HuH-7 (cell line): ENCODE data around the gene SDK1.

Source experiments
- DNase-seq: peaks from one replicate; pipeline ENCODE4 v3.0.0; 2011; ENCODE audit warnings: low spot score

SDK1 gene

DNA sequence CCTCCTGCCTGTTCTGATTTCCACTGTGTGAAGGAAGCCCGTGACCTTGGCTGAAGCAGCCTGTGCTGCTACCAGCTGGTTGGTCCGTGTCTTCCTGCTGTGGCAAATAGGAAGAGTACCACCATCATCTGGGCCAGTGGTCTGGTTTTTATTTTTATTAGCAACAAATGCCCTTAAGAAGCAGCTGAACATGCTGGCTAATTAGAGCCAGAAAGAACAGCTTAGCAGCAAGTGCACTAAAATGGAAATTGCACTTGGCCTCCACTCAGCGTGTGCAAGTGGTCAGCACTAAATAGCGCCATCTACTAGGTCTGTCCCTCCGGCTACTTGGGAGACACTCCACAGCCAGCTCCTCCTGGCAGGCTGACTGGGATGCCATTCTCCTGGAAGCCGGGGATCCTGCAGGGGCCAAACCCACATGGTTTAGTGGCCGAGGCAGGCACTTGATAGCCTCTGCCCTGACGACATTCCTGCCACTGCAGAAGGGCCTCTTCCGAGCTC is 690.7 kb downstream of the SDK1 start:
- no peak for DNase-seq

DNA sequence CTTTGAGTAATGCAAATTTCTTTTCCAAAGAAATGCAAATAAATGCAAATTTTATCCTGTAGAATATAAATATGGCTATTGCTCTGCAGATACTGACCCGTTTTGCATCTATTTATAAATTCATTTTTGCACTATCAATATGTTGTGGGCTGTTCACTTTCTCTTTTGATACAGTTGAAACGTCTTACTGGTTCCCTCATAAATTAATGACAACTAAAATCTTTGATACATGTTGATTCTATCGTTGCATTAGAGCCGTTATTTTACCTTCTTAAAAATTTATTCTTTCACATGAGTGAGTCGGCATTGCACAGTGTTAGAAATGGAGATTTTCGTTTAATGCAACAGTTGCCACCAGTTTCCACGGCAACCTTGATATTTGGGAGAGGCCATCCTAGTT is 691.8 kb downstream of the SDK1 start:
- no peak for DNase-seq

DNA sequence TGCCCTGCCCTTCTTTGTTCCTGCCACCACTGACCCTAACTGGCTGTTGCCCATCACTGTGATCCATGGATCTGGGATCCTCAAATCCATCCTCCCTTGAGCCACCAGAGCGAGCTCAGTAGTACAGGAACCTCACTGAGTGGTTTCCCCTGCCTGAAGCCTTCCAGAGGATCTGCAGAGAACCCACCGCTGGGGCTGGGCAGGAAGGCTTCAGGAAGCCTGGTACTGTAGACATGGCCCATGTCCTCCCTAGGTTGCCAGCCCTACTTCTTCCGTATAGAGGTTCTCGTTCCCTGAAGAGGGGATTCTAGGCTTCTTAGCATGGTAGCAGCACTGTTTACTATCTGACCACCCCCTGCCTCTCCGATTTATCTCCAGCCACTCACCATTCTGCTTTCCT is 693.7 kb downstream of the SDK1 start:
- DNase-seq, result no peak

DNA sequence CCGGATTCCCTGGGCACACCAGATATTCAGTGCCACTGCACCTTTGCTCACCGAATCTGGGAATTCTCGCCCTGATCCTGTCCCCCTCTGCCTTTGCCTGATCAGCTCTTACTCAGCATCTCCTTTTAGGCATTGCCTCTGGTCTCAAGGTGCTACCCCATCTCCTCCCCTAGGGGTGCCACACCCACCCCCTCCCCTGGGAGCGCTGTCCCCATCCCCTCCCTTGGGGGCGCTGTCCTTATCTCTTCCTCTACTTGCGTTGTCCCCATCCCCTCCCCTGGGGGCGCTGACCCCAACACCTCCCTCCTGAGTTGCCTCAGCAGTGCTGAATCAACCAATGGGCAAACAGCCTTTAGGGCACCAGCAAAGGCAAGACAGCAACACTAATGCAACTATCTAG is 694.1 kb downstream of the SDK1 start:
- no peak for DNase-seq

DNA sequence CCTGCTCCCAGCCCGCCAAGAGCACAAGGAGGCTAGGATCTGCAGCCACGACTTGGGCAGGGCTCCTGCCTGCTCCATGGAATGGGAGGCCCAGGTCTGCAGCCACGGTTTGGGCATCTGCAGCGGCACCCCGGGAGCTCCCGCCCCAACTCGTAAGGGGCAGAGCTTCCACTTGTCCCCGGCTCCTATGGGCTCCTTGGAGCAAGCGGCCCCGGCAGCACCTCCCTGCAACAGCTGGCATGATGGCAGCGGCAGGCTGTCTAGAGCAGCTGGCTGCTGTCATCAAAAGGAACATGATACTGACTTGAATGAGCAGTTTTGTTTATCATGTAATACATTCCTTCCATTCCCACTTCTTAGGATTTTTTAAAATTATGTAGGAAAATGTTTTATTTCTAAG is 697.0 kb downstream of the SDK1 start:
- no peak for DNase-seq

DNA sequence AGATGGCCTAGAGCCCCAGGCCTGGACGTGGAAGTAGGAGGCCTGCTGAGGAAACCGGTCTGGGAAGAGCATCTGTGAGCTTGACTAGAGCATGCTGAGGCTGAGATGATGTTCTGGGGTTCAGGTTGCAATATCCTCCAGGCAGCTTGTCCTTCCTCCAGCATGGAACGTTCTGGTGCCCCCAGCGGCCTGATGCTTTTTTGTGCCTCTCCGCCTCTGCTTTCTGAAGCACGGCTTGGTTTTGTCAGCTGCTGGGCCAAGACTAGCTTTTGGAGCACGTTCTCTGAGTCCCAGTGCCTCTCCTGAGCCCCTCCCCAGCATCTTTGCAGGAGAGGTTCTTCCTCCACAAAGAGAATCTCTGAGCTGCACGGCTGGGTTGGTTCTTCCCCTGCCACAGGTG is 699.1 kb downstream of the SDK1 start:
- no peak for DNase-seq

DNA sequence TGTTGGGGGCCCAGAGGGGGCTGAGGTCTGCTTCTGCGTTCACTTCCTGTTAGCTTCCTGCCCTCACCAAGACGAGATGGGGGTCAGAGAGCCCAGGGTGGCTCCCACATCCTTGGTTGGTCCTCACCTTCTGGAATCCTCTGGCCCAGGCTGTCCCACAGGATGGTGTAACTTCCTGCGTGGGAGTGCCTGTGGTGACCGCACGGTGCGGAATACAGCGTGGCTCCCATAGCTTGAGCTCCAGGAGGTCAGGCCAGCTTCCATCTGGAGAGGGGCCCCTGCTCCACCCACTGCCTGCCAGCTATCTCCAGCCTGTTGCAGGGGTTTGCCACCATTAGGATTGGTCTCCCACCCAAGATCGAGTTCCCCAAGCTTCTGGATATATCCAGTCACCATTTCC is 699.9 kb downstream of the SDK1 start:
- no peak for DNase-seq

DNA sequence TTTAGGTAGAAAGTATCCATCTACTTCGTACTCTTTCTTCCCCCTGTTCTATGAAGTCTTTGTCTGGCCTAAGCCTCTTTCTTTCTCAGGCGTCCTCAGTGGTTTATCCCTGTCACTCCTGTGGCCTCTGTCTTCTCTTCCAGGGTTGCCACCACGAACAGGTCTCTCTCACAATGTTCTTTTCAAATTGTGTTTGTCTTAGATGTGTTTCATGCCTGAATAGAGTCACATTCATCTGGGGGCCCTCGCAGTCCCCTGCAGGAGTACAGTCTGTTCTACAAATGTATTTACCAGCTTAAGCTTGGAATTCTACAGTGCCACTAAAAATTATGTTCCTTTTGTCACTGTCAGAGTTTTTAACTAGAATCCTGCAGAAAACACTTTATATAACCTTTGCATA is 700.7 kb downstream of the SDK1 start:
- no peak for DNase-seq

DNA sequence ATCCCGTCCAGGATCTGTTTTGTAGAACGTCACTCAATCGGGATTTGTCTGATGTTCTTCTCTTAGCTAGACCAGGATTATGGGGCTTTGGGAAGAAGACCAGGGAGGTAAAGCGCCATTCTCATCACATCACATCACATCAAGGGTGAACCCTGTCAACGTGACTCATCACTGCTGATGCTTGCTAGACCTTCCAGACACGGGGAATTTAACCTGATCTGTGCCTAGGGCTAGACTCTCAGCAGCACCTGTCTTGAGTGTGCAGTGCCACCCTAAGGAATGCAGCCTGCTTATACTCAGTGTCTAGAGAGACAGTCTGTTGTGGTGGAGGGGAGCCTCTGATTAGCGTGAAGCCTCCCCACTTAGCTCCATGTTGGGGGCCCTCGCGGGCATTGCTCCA is 702.5 kb downstream of the SDK1 start:
- no peak for DNase-seq

DNA sequence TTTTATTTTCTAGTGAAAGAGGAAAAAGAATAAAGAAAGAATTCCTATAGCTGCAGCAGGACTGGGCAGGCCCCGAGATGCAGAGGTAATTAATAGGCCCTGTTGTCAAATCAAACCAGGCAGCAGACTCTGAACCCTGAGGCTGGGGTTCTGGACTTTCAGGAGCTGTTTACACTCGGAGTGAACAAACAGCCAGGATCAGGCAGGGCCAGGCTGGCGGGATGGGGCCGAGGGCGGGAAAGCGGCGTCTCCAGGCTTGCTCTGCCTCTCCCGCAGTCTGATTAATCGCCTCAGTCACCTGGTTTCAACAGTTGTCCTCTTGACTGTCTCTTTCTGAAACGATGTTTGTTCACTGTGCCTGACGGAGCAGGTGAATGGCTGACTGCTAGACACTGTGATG is 705.6 kb downstream of the SDK1 start:
- DNase-seq, result peak; percentile 39

DNA sequence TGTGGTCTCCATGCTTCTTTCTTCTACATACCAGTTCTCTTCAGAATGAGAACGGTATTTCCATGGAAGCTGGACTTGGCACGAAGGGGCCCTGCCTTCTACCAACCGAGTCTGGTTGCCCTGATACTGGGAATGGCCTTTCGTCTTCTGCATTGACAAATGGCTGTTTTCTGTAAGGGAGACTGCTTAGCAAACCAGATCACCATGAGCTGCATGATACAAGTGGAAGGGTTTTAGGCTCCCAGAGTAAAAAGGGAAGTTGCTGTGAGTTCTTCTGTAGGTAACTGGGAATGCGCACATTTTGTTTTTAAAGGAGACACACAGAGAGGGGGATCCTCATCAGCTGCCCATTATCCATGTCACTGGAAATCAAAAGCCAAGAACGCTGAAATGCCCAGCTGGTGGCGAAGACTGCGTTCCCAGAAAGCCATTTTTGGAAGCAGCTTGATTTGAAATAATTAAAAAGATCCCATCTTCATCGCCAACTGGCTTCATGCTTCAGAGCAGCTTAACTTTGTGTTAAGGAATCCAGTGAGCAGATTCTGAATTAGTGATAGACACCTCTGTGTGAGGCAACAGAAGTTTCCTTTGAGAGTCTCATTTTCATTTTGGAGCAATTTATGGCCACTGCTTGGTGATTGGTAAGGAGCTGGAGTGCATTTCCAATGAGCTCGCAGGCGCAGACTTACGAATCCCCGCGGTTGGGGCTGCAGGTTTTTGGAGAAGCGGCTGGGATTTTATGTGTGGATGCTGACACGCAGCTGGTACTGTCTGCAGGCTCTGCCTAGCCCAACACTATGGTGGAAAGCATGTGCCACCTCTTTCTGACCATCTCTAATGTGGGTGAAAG is 708.4 kb downstream of the SDK1 start:
- DNase-seq, result no peak

DNA sequence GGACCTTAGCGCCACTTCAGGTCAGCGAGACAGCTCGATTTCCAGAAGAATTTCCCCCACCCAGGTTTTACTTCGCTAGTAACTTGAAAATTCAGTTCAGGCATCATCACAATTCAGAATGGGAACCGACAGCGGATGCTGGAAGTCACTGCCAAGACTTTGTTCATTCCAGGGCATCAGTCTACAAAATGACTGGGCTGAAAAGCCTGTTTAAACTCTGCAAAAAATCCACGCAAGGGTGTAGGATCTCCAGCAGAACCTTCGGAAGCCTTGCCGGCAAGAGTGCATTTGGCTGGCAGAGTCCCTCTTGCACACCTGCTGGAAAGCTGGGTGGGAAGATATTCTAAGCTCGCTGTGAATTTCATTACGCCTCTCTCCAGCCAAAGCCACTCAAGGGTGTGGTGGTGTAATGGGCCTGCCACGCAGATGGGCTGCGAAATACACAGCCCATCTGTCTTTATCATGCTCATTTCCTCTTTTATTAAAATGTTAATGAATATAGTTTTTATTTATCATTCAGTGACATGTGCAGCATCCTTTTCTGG is 709.1 kb downstream of the SDK1 start:
- DNase-seq, result no peak

DNA sequence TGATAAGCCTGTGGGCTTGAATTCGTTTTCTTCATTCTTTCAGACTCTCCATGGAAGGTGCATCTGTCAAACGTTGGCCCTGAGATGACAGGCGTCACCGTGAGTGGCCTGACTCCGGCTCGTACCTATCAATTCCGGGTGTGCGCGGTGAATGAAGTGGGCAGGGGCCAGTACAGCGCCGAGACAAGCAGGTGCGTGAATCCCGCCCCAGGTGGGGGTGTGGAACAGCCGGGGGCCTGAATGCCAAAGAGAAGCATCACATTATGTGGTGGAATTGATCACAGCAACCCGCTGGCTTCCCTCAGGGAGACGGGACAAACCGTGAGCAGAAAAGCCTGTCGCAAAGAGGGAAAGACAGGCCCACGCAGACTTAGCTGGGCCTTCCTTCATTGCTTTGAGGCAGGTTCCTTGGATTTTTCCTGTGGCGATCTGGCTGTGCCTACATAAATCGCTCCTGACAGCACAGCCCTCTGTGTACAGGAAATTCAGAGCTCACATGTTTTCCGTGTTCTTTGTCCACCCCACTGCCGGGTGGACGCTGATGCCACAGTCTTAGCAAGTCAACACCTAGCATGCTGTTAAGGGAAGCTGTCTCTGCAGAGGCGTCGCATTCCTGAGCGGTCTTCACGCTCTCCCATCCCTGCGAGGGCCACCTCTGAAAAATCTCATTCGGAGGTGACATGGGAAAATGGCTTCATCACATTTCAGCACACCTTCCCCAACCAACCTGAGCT is 710.0 kb downstream of the SDK1 start:
- no peak for DNase-seq

DNA sequence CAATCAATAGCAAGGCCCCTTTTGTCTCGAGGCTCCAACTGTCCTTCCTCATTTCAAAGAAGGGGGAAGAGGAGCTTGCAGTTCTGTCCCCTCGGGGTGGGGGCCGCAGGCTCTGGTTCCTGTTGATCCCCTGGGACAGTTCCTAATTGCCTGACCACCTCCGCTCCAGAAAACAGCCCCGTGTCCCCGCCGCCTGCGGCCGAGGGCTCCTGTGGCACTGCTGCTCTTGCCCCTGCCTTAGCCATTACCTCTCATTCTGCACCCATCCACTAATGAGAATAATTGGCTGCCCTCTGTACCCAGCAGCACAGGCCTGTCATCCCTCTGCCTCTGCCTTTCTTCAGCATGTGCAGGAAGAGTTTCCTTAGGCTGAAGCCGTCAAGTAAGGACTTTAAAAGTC is 712.7 kb downstream of the SDK1 start:
- DNase-seq, result no peak

DNA sequence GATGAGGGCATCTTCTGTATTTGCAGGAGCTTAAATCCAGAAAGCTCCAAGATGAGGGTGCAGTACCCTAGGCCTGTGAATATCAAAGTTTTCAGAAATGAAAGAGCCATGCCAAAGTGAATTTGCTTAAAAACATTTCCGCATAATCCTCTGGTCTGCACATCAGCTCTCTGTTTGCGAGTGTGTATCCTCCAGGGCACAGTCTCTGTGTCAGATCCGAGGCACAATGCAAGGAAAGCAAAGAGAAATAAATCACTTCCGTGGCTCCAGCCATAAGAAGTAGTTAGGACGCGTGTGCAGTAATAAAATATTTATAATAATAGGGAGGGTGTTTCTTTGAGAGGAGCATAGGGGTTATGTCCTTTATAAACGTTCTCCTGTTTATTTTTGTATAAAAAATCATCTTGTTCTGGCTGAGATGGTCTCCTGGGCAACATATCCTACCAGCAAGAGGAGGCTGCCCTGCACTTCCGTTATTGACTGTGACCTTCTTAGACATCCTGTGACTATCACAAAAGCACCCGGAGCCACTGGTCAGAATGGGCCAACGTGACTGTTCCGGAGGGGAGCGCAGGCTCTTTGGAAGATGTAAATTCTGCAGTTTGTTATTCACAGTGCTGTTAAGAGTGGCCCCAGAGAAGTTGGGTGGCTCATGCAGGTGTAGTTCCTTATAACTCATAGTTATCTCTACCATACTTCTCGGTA is 713.4 kb downstream of the SDK1 start:
- no peak for DNase-seq

DNA sequence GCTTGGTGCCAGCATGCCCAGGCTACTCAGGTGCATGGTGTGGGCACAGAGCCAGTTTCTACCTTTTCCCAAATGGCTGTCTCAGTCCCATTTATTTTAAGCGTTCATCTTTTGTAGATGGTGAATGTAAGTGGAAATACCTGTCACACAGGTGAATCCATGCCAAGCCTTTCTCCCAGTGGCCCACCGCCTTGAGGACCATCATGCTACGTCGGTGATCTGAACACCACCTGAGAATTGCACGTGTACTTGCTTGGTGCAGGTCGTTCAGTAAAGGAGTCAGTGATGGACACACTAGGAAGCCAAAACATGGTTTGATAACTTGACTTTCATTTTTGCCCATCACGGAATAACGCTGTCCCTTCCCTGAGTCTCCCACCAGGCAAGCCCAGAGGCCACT is 714.3 kb downstream of the SDK1 start:
- no peak for DNase-seq

DNA sequence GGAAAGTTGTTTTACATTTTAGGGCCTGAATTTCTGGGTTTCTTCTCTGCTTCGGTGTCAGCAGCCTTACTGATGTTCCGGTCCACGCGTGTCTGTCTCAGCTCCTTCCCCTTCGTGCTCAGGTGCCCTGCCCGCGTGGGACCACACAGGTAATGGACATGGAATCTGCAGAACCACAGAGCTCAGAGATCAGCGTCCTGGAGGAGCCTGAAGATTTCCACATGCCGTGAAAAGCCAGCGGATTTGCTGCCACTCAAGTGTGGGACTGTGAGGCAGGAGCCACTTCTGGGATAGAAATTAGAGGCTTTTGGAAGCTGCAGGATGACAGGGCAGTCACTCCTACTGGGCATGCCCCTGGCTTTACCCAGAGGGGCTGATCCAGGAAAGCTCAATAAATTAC is 714.9 kb downstream of the SDK1 start:
- DNase-seq, result no peak

DNA sequence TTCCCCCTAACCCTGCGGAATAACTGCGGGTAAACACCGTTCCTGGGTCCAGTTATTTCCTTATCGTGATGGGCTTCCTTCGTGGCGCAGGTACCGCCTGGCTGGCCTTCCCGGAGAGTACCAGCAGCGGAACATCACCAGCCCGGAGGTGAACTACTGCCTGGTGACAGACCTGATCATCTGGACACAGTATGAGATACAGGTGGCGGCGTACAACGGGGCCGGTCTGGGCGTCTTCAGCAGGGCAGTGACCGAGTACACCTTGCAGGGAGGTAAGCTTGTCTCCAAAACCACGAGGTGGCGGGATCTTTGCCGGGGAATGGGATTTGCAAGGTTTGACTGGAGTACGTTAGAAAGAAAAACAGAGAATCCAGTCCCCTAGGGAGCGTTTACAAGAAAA is 716.0 kb downstream of the SDK1 start:
- DNase-seq, result no peak

DNA sequence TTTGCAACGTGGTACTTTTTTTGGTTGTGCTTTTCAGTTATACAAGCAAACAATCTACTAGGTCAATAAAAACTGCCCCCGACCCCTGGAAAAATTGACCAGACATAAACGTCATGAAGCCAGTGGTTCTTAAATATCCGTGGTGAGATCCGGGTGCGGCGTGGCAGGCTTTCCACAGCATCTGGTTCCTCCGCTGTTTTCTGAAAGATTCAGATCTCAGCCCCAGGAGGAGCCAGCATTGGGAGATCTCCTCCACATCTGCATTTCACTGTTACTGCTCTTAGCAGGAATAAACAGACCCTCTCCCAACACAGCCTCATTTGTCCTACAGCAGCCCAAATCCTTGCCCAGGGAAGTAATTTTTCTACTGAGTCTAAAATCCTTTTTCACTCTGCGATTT is 716.7 kb downstream of the SDK1 start:
- no peak for DNase-seq

DNA sequence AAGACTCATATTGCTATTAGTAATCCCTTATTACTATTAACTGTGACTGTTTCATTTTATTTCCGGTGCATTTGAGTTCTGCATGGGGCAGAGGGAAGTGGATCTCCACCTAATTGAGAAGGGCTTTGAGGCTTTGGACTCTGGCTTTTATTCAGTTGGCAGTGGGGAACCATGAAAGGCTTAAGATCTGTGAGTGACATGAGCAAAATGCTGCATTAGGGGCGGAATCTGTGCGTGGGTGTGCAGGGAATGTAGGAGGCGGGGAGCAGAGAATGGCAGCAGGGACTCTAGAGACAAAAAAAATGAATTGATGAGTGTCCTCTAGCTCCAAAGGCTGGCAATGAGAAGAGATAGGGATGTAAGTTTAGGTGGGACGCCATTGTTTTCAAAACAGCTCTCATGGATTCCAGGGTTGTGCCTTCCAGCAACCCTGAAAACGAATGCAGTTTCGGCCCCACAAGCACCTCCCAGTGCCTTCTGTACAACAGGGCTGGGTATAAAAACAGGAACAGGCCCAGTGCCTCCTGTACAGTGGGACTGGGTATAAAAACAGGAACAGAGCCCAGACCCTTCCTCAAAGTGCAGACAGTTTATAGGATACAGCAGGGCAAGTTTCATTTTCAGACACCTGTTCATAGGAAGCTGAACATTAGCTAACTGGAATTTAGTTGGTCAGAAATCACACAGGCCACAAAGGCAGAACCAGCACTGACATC is 717.7 kb downstream of the SDK1 start:
- no peak for DNase-seq

DNA sequence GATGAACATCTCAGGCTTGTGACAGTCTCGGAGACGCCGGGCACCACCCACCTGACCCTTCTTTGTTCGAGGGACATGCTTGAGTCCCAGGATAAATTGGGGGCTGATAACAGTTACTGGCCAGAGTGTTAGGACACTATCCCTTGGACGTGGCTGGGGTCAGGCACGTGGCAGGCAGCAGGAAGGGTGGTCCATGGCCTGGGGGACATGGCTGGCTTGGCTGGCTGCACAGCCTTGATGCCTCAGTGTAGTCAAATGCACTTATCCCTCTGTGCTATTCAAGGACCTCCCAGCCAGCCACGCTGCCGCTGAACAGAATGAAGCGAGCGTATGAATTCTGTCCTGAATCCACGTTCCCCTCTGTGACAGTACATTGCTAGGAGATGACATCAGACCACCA is 719.0 kb downstream of the SDK1 start:
- no peak for DNase-seq

DNA sequence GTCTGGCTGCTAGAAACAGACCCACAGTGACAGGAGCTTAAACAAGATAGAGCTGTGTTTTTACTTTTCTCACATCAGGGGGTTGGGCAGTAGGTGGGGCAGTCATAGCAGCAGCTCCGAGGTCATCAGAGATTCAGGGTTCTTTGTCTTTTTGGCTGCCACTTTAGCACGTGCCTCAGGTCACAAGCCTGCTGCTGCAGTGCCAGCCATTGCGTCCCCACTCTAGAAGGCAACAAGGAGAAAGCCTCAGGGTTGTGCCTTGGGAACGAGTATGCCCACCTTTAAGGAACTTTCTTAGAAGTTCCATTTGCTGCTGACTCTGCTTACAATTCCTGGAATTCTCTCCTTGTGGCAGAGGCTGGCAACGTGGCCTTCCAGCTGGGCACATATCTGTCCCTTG is 720.4 kb downstream of the SDK1 start:
- no peak for DNase-seq
